Right lobe of liver (tissue), 6 donors: ENCODE measurements around the gene DPP10. TPM values are rescaled to one million over a fixed set of nuclear protein-coding genes. Genes with fewer than 3 reads are reported as not detected.

Experiments
- ATAC-seq, 4 donors: fragments of 200-7000 bp; cut with Tn5 transposase; one replicate each; pipeline ENCODE4 v1.9.1; 2020; ENCODE audit warnings: mild to moderate bottlenecking in 4 of 4, moderate library complexity in 4 of 4
- DNase-seq, 3 donors: peaks; one replicate each; pipeline ENCODE4 v3.0.0-alpha.2; 2020
- H3K27ac ChIP-seq, 3 donors: fragments of 200-600 bp; one replicate each; pipeline ENCODE4 v1.8.0; 2022
- H3K27me3 ChIP-seq, 2 donors: fragments of 200-600 bp; one replicate each; pipeline ENCODE4 v1.8.0; 2022
- H3K36me3 ChIP-seq, 4 donors: fragments of 200-600 bp; sonication (generic) in 1 of 4; one replicate each; pipeline versions ENCODE4 v1.5.1 to v1.8.0; 2017 to 2022; ENCODE audit warnings: control low read depth in 1 of 4
- H3K4me1 ChIP-seq, 4 donors: fragments of 200-600 bp; sonication (generic) in 1 of 4; one replicate each; pipeline versions ENCODE4 v1.5.1 to v1.8.0; 2017 to 2022; ENCODE audit warnings: control low read depth in 1 of 4
- H3K4me3 ChIP-seq, 3 donors: fragments of 200-600 bp; one replicate each; pipeline ENCODE4 v1.8.0; 2022
- H3K9me3 ChIP-seq, 4 donors: fragments of 200-600 bp; sonication (generic) in 1 of 4; one replicate each; pipeline versions ENCODE4 v1.5.1 to v1.8.0; 2017 to 2022; ENCODE audit warnings: control low read depth in 1 of 4
- POLR2A ChIP-seq: fragments of 450-650 bp; IDR thresholded peaks from one replicate; pipeline ENCODE4 v1.6.1; 2017; ENCODE audit warnings: antibody characterized with exemption, mild to moderate bottlenecking
- WGBS: methylation state at CpG from one replicate; pipeline ENCODE4 v1.1.6; 2018; ENCODE audit warnings: low coverage, low lambda C conversion rate; ENCODE audit not compliant: insufficient coverage; ENCODE audit errors: missing lambda C conversion rate; 5-methylcytosine and 5-hydroxymethylcytosine counted together
- intact Hi-C, 2 donors: fragments of 100-400 bp; cut with DNase I; formaldehyde crosslinking; loops; one replicate each; pipeline versions ENCODE4 v1.11.2 to v1.14.1; 2022
- total RNA-seq, 6 experiments: library from RNA; depleted of rRNA in 2 of 6; stranded (reverse); fragments of >200 nt in 2 of 6; fragmentation: NEBNext Ultra II Directional in 3 of 6; extraction: Animal tissue kit (Norgen Biotek cat#: 25700) in 3 of 6; gene quantifications; one replicate each; pipeline versions ENCODE4 v1.1.0 to v1.2.4, GENCODE V29; 2016 to 2023
- TF ChIP-seq, protein P1 (sequence below), 4 donors: fragments of 200-600 bp in 3 of 4; fragments of 450-650 bp in 1 of 4; IDR thresholded peaks; one replicate each; pipeline versions ENCODE4 v1.5.1 to v1.8.0; 2016 to 2022; ENCODE audit warnings: antibody characterized with exemption in 4 of 4, mild to moderate bottlenecking in 2 of 4
- donor health status: DM: no; HTN: yes; CAD: no.
- donor health status: DM: no; HTN: no; CAD: no.
- donor health status: DM: no; HTN: no; CAD: no.
- donor health status: DM: no; HTN: yes; CAD: no.
- donor health status: DM: no; HTN: yes; CAD: no.

DPP10 gene
- total RNA-seq, 6 experiments from 2014 or later, result 0.09 to 0.19 (median 0.15) TPM; not detected in 2

GRCh38 chr2:114609203-114609602 lies 166.8 kb downstream of the DPP10 start:
- H3K4me1 ChIP-seq, result no peaks in the 10 kb centered on the region
- DNase-seq (no peak), ATAC-seq (no peak)
- no peaks in the 10 kb centered on the region for H3K27me3 ChIP-seq
- TF ChIP-seq POLR2A, result no peak
- TF ChIP-seq, protein P1, sequence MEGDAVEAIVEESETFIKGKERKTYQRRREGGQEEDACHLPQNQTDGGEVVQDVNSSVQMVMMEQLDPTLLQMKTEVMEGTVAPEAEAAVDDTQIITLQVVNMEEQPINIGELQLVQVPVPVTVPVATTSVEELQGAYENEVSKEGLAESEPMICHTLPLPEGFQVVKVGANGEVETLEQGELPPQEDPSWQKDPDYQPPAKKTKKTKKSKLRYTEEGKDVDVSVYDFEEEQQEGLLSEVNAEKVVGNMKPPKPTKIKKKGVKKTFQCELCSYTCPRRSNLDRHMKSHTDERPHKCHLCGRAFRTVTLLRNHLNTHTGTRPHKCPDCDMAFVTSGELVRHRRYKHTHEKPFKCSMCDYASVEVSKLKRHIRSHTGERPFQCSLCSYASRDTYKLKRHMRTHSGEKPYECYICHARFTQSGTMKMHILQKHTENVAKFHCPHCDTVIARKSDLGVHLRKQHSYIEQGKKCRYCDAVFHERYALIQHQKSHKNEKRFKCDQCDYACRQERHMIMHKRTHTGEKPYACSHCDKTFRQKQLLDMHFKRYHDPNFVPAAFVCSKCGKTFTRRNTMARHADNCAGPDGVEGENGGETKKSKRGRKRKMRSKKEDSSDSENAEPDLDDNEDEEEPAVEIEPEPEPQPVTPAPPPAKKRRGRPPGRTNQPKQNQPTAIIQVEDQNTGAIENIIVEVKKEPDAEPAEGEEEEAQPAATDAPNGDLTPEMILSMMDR (IDR thresholded peaks at IDR 0.05), result no peak
- H3K36me3 ChIP-seq, result no peaks in the 10 kb centered on the region
- intact Hi-C loops, result no loop called here
- H3K9me3 ChIP-seq, result no peaks in the 10 kb centered on the region
- H3K4me3 ChIP-seq, result no peak overlapping the region
- 42% methylated on average over 4 of the region's 4 CpGs for WGBS
- no peak overlapping the region for H3K27ac ChIP-seq

- Histone ChIP-seq H3K4me3 (no peak overlapping the region), H3K27ac (no peak overlapping the region), H3K9me3 (no peaks in the 10 kb centered on the region), H3K36me3 (no peaks in the 10 kb centered on the region), H3K4me1 (no peaks in the 10 kb centered on the region), H3K27me3 (no peaks in the 10 kb centered on the region)
- DNase-seq (no peak), ATAC-seq (no peak)
- 47% methylated on average over 8 of the region's 8 CpGs for WGBS
- no peak for TF ChIP-seq POLR2A
- TF ChIP-seq, protein P1 (IDR thresholded peaks at IDR 0.05), result no peak
- intact Hi-C loops, result no loop called here
These were observed 167.4 kb downstream of the DPP10 start for GRCh38 chr2:114609801-114610200.

DNA sequence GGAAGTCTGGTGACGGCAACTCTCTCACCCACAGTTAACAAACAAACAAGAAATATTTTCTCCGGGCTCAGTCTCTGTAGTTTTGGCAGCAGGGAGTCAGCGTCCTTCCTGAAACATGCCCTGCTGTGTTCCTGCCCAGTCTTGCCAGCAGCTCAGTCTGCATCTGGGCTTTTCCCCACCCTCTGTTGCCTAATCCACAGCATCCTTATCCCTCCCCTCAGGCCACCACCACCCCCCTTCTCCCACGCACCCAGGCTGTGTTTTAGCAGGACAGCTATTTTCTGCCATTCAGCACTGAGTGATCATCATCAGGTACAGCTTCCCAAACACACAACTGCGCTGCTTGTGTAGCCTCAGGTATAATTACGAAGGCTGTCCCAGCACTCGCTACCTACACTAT lies 168.2 kb downstream of the DPP10 start:
- TF ChIP-seq, protein P1 (IDR thresholded peaks at IDR 0.05), result no peak
- TF ChIP-seq POLR2A, result no peak
- 45% methylated on average over 7 of the region's 7 CpGs for WGBS
- H3K36me3 ChIP-seq, result no peaks in the 10 kb centered on the region
- ATAC-seq (no peak), DNase-seq (no peak)
- no peaks in the 10 kb centered on the region for H3K27me3 ChIP-seq
- no peak overlapping the region for H3K27ac ChIP-seq
- no peak overlapping the region for H3K4me3 ChIP-seq
- H3K9me3 ChIP-seq, result no peaks in the 10 kb centered on the region
- intact Hi-C loops, result no loop called here
- H3K4me1 ChIP-seq, result no peaks in the 10 kb centered on the region

DNA sequence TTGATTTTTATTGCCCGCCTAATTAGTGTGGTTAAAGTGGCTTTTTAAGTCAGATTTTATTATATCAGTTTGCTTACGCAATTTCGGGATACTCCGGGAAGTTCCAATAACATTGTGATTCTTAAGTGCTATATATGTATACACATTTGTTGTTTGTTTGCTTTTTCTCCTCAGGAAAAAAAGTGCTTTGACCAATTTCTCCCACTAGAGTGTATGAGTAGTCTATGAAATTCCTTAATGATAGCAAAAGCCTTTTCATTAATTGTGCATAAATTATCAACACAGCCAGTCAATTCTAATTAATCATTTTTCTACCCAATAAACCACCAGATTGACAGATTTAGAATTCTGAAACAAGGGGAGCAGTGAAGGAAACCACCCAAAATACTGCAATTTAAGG lies 172.2 kb downstream of the DPP10 start:
- TF ChIP-seq, protein P1 (IDR thresholded peaks at IDR 0.05), result peak in 1 of 4 donors; percentile 5
- no peak for TF ChIP-seq POLR2A
- intact Hi-C loops, result no loop called here
- H3K4me3 ChIP-seq, result no peak overlapping the region
- H3K9me3 ChIP-seq, result no peaks in the 10 kb centered on the region
- H3K27me3 ChIP-seq, result no peaks in the 10 kb centered on the region
- WGBS, result 56% methylated on average over 4 of the region's 4 CpGs
- no peak for DNase-seq
- no peak overlapping the region for H3K27ac ChIP-seq
- H3K36me3 ChIP-seq, result no peaks in the 10 kb centered on the region
- ATAC-seq, result no peak
- H3K4me1 ChIP-seq, result no peaks in the 10 kb centered on the region

DNA sequence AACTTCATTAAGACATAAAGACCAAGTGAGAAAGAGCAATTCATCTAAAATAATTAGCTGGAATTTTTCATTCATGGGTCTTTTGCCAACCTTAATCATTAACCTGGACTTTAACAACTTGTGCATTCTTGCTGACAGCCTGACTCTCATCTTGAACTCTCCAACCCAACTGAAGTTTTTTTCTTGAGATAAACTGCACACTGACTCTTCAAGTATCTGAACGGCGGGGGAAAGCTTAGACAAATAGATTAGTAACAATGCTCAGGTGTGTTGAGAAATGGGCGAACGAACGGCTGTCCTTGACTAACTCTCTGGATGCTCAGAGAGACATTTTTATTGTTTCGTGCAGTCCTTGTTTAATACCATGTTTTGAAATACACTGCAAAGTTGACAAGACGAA lies 186.0 kb downstream of the DPP10 start:
- Histone ChIP-seq H3K4me1 (no peaks in the 10 kb centered on the region), H3K27ac (no peak overlapping the region), H3K4me3 (no peak overlapping the region), H3K36me3 (no peaks in the 10 kb centered on the region), H3K27me3 (no peaks in the 10 kb centered on the region), H3K9me3 (no peaks in the 10 kb centered on the region)
- ATAC-seq, result no peak
- intact Hi-C loops, result no loop called here
- no peak for DNase-seq
- no peak for TF ChIP-seq POLR2A
- TF ChIP-seq, protein P1 (IDR thresholded peaks at IDR 0.05), result no peak
- whole genome bisulfite sequencing, result 37% methylated on average over 7 of the region's 7 CpGs
